GM21717 (cell line): ENCODE results near the gene GPC6.
"Not testable (repeated sequence)": the region's sequence is repeated elsewhere in the genome, so short reads cannot be mapped to it uniquely, and the experiment has no call there.

Experiments
- ATAC-seq: cut with Tn5 transposase; IDR thresholded peaks from one replicate; pipeline ENCODE4 v1.9.1; 2021; ENCODE audit warnings: mild to moderate bottlenecking, moderate library complexity; ENCODE audit not compliant: unreplicated experiment

The GPC6 gene

GRCh38 chr13:94259984-94260383 lies 1033.4 kb downstream of the GPC6 start:
- ATAC-seq, result no peak

DNA sequence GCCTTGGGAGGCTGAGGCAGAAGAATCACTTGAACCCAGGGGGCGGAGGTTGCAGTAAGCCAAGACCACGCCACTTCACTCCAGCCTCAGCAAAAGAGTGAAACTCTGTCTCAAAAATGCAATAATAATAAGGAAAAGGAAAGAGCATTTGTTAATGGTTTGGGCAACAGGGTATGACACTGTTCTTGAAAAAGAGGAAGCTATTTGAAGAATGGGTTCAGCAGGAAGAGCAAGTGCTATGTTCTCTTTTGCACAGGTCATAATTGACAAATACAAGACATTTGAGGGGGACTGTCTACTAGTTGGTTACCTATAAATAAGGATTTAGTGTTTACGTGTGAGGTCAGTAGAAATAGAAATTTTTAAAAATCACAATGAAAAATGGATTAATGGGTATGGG lies 1034.6 kb downstream of the GPC6 start:
- no peak for ATAC-seq

GRCh38 chr13:94263038-94263437 lies 1036.4 kb downstream of the GPC6 start:
- no peak for ATAC-seq

GRCh38 chr13:94267581-94268366 lies 1041.2 kb downstream of the GPC6 start:
- ATAC-seq, result no peak

- no peak for ATAC-seq
Observed at GRCh38 chr13:94268661-94269060, 1042.1 kb downstream of the GPC6 start.

GRCh38 chr13:94269557-94269956 lies 1043.0 kb downstream of the GPC6 start:
- no peak for ATAC-seq

GRCh38 chr13:94270556-94270955 lies 1043.9 kb downstream of the GPC6 start:
- ATAC-seq, result no peak

GRCh38 chr13:94272038-94272437 lies 1045.4 kb downstream of the GPC6 start:
- ATAC-seq, result no peak

DNA sequence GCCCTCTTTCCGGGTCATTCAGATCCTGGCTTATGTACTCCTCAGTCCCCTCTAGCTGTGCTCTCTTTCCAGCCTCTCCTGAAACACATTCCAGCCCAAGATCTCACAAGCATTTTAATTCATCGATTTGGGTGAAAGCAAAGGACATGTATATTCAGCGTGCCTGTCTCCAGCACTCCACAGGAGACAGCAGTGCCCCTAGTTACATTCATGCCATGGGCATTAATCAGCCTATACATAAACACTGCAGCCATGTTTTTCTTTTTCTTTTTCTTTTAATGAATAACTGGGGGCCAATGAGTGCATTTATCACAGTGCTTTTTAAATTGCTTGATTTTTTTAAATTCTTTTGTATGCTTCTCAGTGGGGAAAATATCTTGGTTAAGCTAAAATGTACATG lies 1053.7 kb downstream of the GPC6 start:
- ATAC-seq, result no peak

DNA sequence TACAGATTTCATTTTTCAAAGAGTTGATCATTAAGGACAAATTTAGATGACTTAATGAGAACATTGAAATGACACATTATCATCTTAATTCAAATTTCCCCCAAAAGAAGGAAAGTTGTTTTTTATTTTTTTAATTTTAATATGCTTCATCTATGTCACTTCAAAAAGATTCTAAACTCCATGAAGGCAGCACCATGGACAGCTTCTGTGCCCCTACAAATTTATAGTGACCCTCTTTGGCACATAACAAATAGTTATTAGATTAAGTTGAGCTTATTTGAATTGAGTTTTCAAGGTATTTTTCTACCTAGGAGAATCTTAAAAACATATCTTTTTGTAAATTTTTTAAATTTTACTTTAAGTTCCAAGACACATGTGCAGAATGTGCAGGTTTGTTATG lies 1054.2 kb downstream of the GPC6 start:
- no peak for ATAC-seq

DNA sequence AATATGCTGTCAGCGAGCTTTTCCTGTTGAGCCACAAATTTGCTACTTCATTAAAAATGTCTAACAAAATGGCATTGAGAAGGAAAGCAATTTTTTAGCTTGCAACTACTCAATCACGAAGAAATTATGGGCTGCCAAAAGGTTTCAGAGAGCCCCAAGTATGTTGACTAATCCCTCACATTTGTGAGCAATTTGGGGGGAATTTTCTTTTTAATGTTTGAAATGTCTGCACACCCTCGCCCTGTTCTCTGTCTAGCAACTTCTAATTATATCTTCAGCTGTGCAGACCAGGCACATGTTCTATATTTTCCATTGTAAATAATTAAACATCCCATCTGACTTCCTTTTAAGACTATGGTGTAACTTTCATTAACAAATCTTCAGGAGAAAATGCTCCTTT lies 1060.0 kb downstream of the GPC6 start:
- ATAC-seq, result no peak

DNA sequence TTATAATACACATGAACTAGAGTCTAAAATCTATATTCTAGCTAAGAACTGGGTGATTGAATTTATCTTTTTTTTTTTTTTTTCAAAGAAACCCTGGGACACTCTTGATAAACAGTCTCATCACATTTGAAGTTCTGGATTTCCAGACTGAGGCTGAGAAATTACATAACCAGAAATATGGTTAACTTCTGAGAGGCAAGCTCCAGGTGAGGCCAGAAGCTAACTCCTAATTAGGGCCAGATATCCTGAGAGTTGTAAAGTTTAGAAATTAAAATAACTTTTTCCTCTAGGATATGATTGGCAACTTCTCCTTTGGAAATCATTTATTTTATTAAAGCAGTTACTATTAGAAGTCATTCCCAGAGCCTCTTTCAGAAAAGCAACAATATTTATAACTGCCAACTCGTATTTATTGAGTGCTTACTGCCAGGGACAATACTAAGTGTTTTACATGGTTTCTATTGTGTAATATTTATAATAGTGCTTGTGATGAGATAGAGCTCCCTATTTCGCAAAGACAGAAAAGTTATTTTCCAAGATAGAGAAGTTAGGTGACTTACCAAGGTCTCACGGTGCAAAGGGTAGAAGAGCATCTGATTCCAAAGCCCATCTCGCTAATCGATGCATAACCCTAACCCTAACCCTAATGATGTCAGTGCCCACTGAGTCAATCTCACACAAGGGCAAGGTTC lies 1065.2 kb downstream of the GPC6 start:
- ATAC-seq, result no peak

GRCh38 chr13:94292323-94292640 lies 1065.7 kb downstream of the GPC6 start:
- no peak for ATAC-seq

DNA sequence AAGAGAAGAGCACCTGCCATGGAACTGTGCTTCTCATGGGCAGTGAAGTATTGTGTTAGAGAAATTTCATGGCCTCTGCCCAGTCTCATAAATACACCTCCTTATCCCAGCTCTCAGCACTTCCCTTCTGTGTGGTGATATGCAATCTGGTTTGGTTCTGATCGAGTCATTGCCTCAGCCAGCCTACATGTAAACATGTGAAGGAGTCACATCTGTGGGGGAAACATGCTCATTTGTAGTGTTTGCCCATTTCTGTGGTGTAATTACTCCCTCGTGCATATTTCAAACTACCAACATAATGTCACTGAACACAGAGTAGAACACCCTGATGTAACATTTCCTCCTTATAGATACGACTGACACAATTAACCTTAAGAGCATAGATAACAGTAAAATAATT lies 1069.9 kb downstream of the GPC6 start:
- no peak for ATAC-seq

DNA sequence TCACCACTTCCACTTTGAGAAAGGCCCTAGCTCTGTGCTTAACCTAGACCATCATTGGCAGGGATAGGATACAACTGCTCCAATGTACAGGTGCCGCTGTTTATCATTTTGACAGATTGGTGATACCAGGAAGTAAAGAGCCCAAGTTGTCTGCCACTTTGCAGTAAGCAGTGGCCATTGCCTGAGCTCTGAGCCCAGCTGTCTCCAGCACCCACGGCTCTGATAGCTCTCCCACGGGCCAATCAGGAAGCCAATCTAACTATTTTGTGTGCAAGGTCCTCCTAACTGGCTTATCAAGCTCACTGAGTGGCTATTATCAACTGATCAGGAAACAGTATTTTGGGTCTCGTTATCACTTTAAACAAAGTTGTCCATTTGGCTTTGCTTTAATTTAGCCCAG lies 1071.7 kb downstream of the GPC6 start:
- no peak for ATAC-seq

DNA sequence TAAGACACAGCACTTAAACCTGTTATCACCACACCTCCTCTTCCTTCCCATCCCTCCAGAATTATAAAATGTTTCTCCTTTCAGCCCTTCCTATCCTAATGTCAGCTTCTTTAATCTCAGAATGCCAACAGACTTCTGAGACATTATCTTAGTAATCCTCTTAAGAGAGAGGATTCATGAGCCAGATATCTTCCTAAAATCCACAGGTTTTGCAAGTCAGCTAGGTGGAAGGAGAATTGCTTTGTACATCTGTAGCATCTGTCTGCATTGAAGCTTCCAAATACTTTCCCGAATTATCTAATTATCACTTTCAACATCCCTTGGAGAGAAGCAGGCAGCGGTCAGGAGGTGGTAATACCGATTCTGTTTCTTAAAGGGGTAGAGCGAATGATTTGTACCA lies 1073.8 kb downstream of the GPC6 start:
- no peak for ATAC-seq

GRCh38 chr13:94301487-94301886 lies 1074.9 kb downstream of the GPC6 start:
- ATAC-seq, result no peak

- not testable (repeated sequence) for ATAC-seq
Observed at GRCh38 chr13:94302847-94303565, 1076.4 kb downstream of the GPC6 start.

GRCh38 chr13:94303644-94304174 lies 1077.1 kb downstream of the GPC6 start:
- no peak for ATAC-seq

GRCh38 chr13:94305033-94305432 lies 1078.4 kb downstream of the GPC6 start:
- ATAC-seq, result no peak

DNA sequence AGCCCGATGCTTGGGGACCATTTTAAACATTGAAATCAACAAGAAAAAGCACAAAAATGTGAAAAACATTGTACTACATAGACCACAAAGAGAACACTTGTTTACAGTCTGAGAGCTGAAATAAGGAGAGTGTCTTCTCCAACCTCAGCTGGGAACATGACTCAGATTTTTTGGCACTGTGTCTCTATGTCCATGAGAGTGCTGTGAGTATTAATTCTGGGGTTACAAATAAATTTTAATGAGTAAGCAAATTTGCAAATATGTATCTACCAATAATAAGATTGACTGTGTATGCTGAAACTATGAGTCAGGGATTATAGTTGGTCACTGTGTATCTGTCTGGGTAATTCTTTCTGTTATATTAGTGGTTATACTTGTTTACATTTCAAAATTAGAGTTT lies 1078.9 kb downstream of the GPC6 start:
- ATAC-seq, result no peak

DNA sequence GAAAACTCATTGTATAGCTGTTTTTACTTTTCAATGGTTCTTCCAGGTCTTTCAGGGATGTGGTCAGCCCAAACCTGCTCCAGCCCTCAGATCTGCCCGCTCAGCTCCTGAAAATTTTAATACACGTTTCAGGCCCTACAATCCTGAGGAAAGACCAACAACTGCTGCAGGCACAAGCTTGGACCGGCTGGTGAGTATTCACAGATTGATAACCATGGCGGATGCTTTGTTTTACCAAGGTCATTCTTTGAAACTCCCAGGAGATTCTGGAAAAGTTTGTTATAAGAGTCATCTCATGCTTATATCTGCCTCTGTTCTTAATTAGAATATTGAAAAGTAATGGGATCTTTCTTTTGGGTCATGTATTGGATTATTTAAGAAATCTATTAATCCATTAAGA lies 1079.3 kb downstream of the GPC6 start:
- ATAC-seq, result no peak
